GM12801 (cell line): ENCODE results near the gene ZNF683.

Source experiments
- TF ChIP-seq, protein P1 (sequence below): IDR thresholded peaks from one replicate; pipeline ENCODE4 v1.5.1; 2011; ENCODE audit warnings: control low read depth; ENCODE audit not compliant: insufficient read length; ENCODE audit errors: extremely low read depth

Gene ZNF683

DNA sequence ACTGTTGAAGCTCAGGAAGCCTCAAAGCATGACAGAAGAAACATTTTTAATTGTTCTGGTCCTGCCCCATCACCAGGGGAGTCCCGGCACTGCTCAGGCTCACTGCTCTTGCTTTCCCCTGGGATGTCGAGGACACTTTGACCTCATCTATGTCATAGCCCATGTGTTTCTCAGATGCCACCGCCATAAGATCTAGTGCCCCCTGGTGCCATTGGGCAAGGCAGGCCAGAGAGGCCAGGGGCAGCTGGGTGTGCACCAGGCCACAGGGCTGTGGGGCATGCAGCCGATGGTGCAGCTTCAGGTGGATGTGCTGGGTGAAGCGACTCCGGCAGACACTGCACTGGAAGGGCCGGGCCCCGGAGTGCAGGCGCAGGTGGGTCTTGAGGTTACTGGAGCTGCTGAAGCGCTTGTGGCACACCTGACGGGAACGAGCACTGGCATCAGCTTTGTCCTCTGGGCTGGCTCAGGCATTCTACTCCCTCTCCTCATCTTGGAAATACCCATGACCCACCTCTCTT, 10.9 kb downstream of the ZNF683 start:
- TF ChIP-seq, protein P1, sequence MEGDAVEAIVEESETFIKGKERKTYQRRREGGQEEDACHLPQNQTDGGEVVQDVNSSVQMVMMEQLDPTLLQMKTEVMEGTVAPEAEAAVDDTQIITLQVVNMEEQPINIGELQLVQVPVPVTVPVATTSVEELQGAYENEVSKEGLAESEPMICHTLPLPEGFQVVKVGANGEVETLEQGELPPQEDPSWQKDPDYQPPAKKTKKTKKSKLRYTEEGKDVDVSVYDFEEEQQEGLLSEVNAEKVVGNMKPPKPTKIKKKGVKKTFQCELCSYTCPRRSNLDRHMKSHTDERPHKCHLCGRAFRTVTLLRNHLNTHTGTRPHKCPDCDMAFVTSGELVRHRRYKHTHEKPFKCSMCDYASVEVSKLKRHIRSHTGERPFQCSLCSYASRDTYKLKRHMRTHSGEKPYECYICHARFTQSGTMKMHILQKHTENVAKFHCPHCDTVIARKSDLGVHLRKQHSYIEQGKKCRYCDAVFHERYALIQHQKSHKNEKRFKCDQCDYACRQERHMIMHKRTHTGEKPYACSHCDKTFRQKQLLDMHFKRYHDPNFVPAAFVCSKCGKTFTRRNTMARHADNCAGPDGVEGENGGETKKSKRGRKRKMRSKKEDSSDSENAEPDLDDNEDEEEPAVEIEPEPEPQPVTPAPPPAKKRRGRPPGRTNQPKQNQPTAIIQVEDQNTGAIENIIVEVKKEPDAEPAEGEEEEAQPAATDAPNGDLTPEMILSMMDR = no peak

- TF ChIP-seq, protein P1 = no peak
These were observed 11.5 kb downstream of the ZNF683 start for GRCh38 chr1:26360807-26361604.

DNA sequence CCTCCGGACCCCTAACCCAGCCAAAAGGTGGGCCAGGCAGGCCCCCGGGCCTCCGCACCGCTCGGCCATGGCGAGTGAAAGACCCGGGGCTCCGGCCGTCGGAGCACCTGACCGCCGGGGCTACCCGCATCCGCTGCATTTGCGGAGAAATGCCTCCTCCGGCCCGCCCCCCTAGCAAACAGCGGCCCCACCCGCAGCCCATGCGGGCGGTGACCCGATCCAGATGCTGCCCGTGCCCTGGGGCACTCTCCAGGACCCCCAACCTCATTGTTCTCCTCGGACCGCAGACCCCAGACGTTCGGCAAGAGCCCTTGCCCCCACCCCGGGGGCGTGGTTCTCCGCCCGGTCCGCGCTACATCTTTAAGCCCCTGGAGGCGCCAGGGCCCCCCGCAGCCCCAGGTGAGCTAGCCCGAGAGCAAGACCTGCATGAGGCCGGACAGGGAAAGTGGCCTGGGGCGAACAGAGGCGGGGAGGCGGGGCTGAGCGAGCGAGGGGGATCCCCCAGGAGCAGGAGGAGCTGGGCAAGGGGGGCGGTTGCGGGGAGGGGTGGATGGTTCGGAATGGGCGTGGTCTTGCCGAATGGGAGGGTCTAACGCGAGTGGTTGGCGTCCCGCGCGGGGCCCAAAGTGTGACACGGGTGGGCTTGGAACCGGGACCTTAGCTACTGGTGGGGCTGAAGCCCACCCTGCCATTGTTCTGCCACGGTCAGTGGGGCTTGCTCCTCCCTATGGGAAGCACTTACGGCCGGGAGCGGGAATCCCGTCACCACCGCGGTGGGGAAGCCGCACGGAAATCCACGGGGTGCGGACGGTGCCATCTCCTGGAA, 12.4 kb downstream of the ZNF683 start:
- TF ChIP-seq, protein P1 = no peak

DNA sequence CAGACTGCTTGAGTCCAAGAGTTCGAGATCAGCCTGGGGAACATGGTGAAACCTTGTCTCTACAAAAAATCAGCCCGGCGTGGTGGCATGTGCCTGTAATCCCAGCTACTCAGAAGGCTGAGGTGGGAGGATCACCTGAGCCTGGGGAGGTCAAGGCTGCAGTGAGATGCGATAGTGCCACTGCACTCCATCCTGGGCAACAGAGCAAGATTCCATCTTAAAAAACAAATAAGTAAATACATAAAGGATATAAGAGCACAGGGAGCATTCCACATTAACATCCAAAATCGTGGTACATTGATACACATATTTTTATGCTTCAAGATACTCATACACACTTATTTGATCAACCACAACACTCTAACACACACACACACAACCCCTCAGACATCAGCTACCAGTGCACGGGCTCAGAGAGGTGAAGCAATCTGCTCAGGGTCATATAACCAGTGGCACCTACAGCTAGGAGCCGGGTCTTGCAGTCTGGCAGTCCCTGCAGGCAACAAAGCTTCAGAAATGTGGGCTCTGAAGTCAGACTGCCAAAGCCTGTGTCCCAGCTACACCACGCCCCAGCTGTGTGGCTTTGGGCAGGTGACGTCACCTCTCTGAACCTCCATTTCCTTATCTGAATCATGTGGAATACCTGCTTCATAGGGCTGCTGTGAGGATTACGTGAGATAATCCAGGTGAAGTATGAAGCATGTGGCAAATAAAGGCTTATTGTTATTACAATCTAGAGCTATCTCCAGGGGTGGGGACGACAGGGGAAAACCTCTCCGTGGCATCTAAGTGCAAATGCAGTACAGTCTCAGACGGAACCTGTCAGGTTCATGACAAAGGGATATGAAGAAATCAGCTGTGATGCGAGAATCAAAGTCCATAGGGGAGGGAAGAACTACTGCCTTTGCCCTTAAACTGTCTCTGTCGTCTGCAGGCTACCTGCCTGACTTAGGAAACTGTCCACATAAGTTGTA, 13.9 kb downstream of the ZNF683 start:
- TF ChIP-seq, protein P1 = no peak

DNA sequence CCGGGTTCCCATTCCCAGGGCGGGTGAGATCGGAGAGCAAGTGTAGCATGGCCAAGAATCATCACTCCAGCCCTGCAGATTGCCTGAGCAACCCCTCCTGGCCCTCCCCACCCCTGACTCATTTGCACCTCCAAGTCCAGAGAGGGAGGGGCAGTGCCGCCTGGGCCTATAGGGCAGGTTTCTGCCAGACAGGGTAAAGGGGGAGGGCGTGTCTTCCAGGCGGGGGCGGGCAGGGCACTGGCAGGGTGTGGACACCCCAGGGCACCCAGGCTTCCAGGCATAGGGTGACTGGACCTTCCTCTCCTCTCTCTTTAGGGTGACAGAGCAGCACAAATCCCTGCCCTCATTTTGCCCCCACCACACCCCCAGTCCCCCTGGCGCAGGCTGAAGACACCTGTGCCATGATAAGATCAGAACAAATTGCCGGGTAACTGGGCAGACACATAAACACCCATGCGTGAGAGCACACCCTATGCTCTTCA, 15.4 kb downstream of the ZNF683 start:
- TF ChIP-seq, protein P1 = no peak

GRCh38 chr1:26356106-26356505, 16.4 kb downstream of the ZNF683 start:
- TF ChIP-seq, protein P1 = no peak
